Astrocyte of the cerebellum (primary cell): ENCODE results near the gene AIFM2.

ENCODE experiments used
- DNase-seq: peaks from one replicate; pipeline ENCODE4 v3.0.0-alpha.2; 2011; ENCODE audit warnings: low read depth
- H3K4me3 ChIP-seq: 2 replicates; pipeline ENCODE4 v1.5.1; 2011; ENCODE audit warnings: mild to moderate bottlenecking, low read depth, low read length, moderate library complexity
- in situ Hi-C: cut with HindIII; loops from 2 replicates; pipeline ENCODE4 v1.10.0; 2017; ENCODE audit warnings: low sequenced_read_pairs
- TF ChIP-seq, protein P1 (sequence below): IDR thresholded peaks from 2 replicates; pipeline ENCODE4 v1.5.1; 2012; ENCODE audit warnings: low read length, low read depth, moderate library complexity, mild to moderate bottlenecking; ENCODE audit errors: missing control alignments

Gene AIFM2

DNA sequence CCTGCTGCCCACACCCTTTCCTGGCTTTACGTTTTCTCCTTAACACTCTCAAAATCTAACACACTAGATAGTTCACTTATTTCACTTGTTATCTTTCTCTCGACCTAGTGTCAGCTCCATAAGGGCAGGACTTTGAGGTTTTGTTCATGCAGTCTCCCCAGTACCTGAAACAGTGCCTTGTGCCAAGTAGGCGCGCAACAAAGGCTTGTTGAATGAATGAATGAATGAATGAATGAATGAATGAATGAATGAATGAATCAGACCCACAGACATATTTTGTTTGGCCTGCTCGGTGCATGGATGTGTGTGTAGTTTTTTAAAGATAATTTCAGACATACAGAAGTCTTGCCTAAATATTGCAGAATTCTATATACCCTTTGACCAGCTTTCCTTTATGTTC is 7.7 kb upstream of the AIFM2 start:
- in situ Hi-C loops = loop anchor here (5.0 kb wide), 1 partner anchor 57 kb away; no protein-coding TSS in a partner anchor
- no peak for DNase-seq
- TF ChIP-seq, protein P1, sequence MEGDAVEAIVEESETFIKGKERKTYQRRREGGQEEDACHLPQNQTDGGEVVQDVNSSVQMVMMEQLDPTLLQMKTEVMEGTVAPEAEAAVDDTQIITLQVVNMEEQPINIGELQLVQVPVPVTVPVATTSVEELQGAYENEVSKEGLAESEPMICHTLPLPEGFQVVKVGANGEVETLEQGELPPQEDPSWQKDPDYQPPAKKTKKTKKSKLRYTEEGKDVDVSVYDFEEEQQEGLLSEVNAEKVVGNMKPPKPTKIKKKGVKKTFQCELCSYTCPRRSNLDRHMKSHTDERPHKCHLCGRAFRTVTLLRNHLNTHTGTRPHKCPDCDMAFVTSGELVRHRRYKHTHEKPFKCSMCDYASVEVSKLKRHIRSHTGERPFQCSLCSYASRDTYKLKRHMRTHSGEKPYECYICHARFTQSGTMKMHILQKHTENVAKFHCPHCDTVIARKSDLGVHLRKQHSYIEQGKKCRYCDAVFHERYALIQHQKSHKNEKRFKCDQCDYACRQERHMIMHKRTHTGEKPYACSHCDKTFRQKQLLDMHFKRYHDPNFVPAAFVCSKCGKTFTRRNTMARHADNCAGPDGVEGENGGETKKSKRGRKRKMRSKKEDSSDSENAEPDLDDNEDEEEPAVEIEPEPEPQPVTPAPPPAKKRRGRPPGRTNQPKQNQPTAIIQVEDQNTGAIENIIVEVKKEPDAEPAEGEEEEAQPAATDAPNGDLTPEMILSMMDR = no peak
- H3K4me3 ChIP-seq = no peak overlapping the region

DNA sequence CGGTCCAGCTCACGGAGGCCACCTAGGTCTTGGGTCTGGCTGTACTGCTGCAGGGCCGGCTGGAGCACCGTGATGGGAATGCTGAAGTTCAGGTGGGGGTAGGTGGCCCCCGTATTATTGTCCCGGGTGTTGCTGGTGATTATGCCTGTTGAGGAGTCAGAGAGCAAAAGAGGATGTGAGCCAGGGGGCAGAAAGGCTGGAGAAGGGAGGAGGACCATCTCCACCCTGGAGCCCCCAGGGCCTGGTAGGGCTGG is 7.3 kb upstream of the AIFM2 start:
- in situ Hi-C loops = loop anchor here (5.0 kb wide), 1 partner anchor 57 kb away; no protein-coding TSS in a partner anchor
- H3K4me3 ChIP-seq = no peak overlapping the region
- TF ChIP-seq, protein P1 = no peak
- DNase-seq = no peak

DNA sequence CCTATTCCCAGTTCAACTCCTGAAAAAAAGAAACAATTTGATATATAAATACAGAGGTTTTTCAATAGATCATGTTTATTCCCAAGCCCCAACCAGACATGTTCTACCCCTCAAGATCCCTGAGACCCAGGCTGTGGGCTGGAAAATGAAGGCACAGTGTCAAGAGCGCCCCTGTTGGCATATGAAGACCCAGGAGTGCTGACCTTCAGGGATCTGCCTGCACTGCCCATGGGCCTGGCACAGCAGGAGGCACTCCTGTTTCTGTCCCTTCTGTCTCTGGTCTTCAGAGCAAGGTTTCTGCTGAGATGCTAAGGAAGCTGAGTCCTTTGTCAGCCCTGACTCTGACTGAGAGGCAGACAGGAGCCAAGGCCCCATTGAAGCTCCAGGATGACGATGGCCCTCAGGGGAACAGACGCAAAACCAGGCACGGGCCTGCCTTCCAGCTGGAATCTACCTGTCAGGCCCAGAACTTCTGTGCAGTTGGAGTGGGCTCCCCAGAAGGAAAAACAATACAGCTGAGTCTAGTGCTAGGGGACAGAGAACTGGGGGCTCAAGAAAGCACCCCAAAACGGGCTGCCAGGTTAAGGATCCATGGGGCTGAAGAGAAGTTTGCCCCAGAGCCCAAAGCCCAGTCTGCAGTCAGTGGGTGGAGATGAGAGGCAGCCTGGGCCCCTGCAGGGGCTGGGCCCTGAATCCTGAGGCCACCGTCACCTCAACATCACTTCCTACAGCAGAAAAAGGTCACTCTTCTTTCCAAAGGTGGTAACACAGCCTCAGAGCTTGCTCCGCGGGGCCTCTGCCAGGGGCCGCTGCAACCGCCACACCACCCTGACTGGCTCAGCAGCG is 6.7 kb upstream of the AIFM2 start:
- in situ Hi-C loops = no loop called here
- no peak overlapping the region for H3K4me3 ChIP-seq
- DNase-seq = no peak
- TF ChIP-seq, protein P1 = no peak

DNA sequence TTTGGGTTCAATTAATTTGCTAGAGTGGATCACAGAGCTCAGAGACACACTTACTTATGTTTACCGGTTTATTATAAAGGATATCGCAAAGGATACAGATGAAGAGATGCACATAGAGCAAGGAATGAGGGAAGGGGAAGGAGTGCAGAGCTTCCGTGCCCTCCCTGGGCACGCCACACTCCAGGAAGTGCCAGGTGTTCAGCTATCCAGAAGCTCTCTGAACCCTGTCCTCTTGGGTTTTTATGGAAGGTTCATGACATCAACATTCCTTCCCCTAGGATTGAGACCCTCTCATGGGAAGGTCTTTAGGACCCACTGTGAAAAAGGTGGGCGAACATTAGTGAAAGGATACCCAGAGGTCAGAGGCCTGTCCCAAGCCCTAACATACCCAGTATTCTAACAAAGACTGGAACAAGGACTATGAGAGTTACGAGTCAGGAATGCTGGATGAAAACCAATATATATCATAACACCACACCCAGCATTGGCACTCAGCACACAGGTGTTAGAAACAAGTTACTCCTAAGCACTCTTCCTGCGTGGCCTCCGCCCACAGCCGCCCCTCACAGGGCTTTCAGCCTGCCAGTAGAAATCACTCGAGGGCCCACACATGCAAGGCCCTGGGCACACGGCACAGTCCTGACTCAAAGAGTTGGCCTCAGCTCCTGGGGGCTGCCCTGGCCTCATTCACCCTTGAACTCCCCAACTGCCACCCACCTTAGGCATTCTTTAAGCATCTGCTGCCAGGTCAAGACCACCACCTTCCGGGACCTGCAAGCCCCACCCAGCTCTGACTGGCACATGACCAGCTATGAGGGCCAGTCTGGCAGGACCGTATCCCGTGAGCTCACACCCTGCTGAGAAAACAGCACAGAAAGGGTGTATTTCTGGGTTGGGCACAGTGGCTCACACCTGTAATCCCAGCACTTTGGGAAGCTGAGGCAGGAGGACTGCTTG is 5.6 kb upstream of the AIFM2 start:
- no peak for DNase-seq
- TF ChIP-seq, protein P1 = no peak
- H3K4me3 ChIP-seq = no peak overlapping the region
- in situ Hi-C loops = no loop called here

DNA sequence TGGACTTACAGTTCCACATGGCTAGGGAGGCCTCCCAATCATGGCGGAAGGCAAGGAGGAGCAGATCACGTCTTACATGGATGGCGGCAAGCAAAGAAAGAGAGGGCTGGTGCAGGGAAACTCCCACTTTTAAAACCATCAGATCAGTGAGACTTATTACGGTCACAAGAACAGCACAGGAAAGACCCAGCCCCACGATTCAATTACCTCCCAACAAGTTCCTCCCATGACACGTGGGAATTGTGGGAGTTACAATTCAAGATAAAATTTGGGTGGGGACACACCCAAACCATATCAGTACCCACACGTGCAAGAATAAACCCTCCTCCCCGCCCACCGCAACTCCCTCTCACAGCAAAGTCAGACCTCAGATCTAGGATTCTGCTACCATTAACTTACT is 4.5 kb upstream of the AIFM2 start:
- TF ChIP-seq, protein P1 = no peak
- no peak overlapping the region for H3K4me3 ChIP-seq
- in situ Hi-C loops = no loop called here
- DNase-seq = no peak

DNA sequence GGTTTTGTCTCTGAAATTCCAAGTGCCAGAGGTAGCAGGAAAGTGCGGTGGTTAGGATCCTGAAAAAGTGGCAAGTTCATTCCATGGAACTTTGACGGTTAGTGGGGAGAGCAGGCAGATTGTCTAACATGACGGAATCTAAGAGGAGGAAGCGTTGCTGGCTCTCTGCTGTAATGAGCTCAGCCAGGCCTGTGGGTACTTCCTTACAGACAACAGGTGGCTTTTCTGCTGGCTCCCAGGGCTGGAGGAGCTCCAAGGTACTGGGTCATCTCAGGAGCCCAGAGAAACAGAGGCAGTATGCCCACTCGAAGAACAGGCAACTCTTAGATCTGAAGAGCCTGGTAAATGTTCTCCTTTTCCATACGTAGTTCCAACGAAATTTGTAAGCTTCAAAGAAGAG is 3.1 kb upstream of the AIFM2 start:
- no peak for DNase-seq
- no peak overlapping the region for H3K4me3 ChIP-seq
- TF ChIP-seq, protein P1 = no peak
- in situ Hi-C loops = no loop called here
